SK-N-MC (cell line): Measurements from ENCODE around the gene EXOC3L1.
A peak's percentile ranks its signal among the peaks of the same experiment; 100 is the strongest.

Source experiments
- DNase-seq: peaks from one replicate; pipeline ENCODE4 v3.0.0-alpha.2; 2011; ENCODE audit warnings: low read depth, low spot score
- H3K27ac ChIP-seq: fragments of 200-600 bp; sonication (generic); 2 replicates; pipeline ENCODE4 v1.5.1; 2016; ENCODE audit warnings: mixed run types
- H3K36me3 ChIP-seq: fragments of 200-600 bp; sonication (generic); 2 replicates; pipeline ENCODE4 v1.6.1; 2017; ENCODE audit warnings: antibody characterized with exemption, low read length, mixed read lengths; ENCODE audit not compliant: insufficient read depth
- H3K4me3 ChIP-seq: fragments of 200-600 bp; sonication (generic); 2 replicates; pipeline ENCODE4 v1.5.1; 2016
- H3K9ac ChIP-seq: fragments of 200-600 bp; sonication (generic); 2 replicates; pipeline ENCODE4 v1.8.0; 2017; ENCODE audit warnings: mixed run types, mixed read lengths; ENCODE audit not compliant: insufficient read length
- H3K9me3 ChIP-seq: fragments of 200-600 bp; sonication (generic); 2 replicates; pipeline ENCODE4 v1.6.1; 2017; ENCODE audit warnings: low read depth, mild to moderate bottlenecking, antibody characterized with exemption, low read length, moderate library complexity, mixed read lengths
- EZH2 ChIP-seq: fragments of 200-600 bp; sonication (generic); IDR thresholded peaks from one replicate; pipeline ENCODE4 v1.6.1; 2017; ENCODE audit warnings: antibody characterized with exemption
- FOXP2 ChIP-seq: optimal IDR thresholded peaks from 2 replicates; pipeline ENCODE3; 2011; ENCODE audit warnings: mild to moderate bottlenecking, moderate library complexity; ENCODE audit not compliant: insufficient read depth; ENCODE audit errors: extremely low read length, control extremely low read depth
- POLR2AphosphoS5 ChIP-seq: IDR thresholded peaks from 2 replicates; pipeline ENCODE4 v1.6.1; 2012; ENCODE audit warnings: mild to moderate bottlenecking, low read depth, low read length, borderline replicate concordance

The EXOC3L1 gene

GRCh38 chr16:67181346-67181745 is 8.6 kb downstream of the EXOC3L1 start:
- no peak for DNase-seq

GRCh38 chr16:67180166-67180565 is 9.8 kb downstream of the EXOC3L1 start:
- no peak for DNase-seq
- Histone ChIP-seq H3K27ac (no peak overlapping the region), H3K4me3 (no peak overlapping the region), H3K36me3 (no peaks in the 10 kb centered on the region), H3K9me3 (no peaks in the 10 kb centered on the region), H3K9ac (no peak overlapping the region)
- TF ChIP-seq EZH2: no peak
- TF ChIP-seq POLR2AphosphoS5: no peak

More at GRCh38 chr16:67181346-67181745, 8.6 kb downstream of the EXOC3L1 start:
- H3K27ac ChIP-seq: no peak overlapping the region
- no peak overlapping the region for H3K4me3 ChIP-seq
- no peaks in the 10 kb centered on the region for H3K9me3 ChIP-seq
- H3K36me3 ChIP-seq: no peaks in the 10 kb centered on the region
- TF ChIP-seq EZH2 (no peak), POLR2AphosphoS5 (no peak), FOXP2 (no peak)
- no peak overlapping the region for H3K9ac ChIP-seq

- DNase-seq: no peak
- Histone ChIP-seq H3K9me3 (no peaks in the 10 kb centered on the region), H3K36me3 (no peaks in the 10 kb centered on the region), H3K9ac (no peak overlapping the region), H3K27ac (no peak overlapping the region), H3K4me3 (no peak overlapping the region)
- no peak for TF ChIP-seq EZH2
- TF ChIP-seq FOXP2: no peak
Observed at GRCh38 chr16:67179421-67180080, 10.4 kb downstream of the EXOC3L1 start.

GRCh38 chr16:67177743-67178699 is 11.9 kb downstream of the EXOC3L1 start:
- Histone ChIP-seq H3K27ac (no peak overlapping the region), H3K9me3 (no peaks in the 10 kb centered on the region), H3K36me3 (no peaks in the 10 kb centered on the region), H3K9ac (no peak overlapping the region), H3K4me3 (no peak overlapping the region)
- TF ChIP-seq FOXP2 (no peak), EZH2 (no peak), POLR2AphosphoS5 (no peak)
- no peak for DNase-seq

GRCh38 chr16:67176662-67177061 is 13.3 kb downstream of the EXOC3L1 start:
- TF ChIP-seq POLR2AphosphoS5 (no peak), EZH2 (no peak), FOXP2 (no peak)
- no peak overlapping the region for H3K27ac ChIP-seq
- no peaks in the 10 kb centered on the region for H3K9me3 ChIP-seq
- no peak for DNase-seq
- no peaks in the 10 kb centered on the region for H3K36me3 ChIP-seq
- no peak overlapping the region for H3K4me3 ChIP-seq
- no peak overlapping the region for H3K9ac ChIP-seq

- DNase-seq: no peak
- Histone ChIP-seq H3K27ac (no peak overlapping the region), H3K9ac (no peak overlapping the region), H3K9me3 (no peaks in the 10 kb centered on the region), H3K36me3 (no peaks in the 10 kb centered on the region), H3K4me3 (no peak overlapping the region)
- TF ChIP-seq EZH2: no peak
- no peak for TF ChIP-seq POLR2AphosphoS5
- TF ChIP-seq FOXP2: no peak
Observed at GRCh38 chr16:67174706-67175231, 15.2 kb downstream of the EXOC3L1 start.

GRCh38 chr16:67173808-67174705 is 15.9 kb downstream of the EXOC3L1 start:
- H3K9me3 ChIP-seq: no peaks in the 10 kb centered on the region
- no peaks in the 10 kb centered on the region for H3K36me3 ChIP-seq
- TF ChIP-seq POLR2AphosphoS5 (peak; percentile 28; the same call in 1 of the 2 replicates), FOXP2 (no peak)
- no peak overlapping the region for H3K27ac ChIP-seq
- no peak for DNase-seq
- no peak overlapping the region for H3K4me3 ChIP-seq
- H3K9ac ChIP-seq: no peak overlapping the region

- H3K36me3 ChIP-seq: no peaks in the 10 kb centered on the region
- no peak overlapping the region for H3K4me3 ChIP-seq
- H3K9ac ChIP-seq: no peak overlapping the region
- DNase-seq: no peak
- H3K27ac ChIP-seq: no peak overlapping the region
- H3K9me3 ChIP-seq: no peaks in the 10 kb centered on the region
- no peak for TF ChIP-seq EZH2
- TF ChIP-seq FOXP2: no peak
- no peak for TF ChIP-seq POLR2AphosphoS5
Observed at GRCh38 chr16:67173323-67173722, 16.6 kb downstream of the EXOC3L1 start.
